H1 (cell line): ENCODE results near the gene TGFA. TPM values are rescaled to one million over a fixed set of nuclear protein-coding genes. Genes with fewer than 3 reads are reported as not detected.

ENCODE experiments used
- CTCF ChIA-PET: fragments of 300-600 bp; sonication (Branson Sonifier 250); formaldehyde crosslinking; loops from one replicate; lab custom pipeline; 2021; ENCODE audit not compliant: partially characterized antibody; lab: Charles Lee
- POLR2A ChIA-PET: fragments of 300-600 bp; sonication (Branson Sonifier 250); formaldehyde crosslinking; loops from one replicate; lab custom pipeline; 2021; ENCODE audit warnings: inconsistent platforms; ENCODE audit not compliant: partially characterized antibody; lab: Charles Lee
- DNase-seq, 2 experiments: peaks; one replicate each; pipeline versions ENCODE4 v3.0.0 to v3.0.0-alpha.2; 2010 to 2022; ENCODE audit warnings: low spot score in 2 of 2, low read depth in 1 of 2, mixed read lengths in 1 of 2
- FAIRE-seq: peaks from 2 replicates; lab custom pipeline; 2011; peaks lifted over from hg19 to GRCh38; lab: Jason Lieb, UNC
- H2AFZ ChIP-seq: 2 replicates; pipeline ENCODE4 v1.8.1; 2012; ENCODE audit warnings: low read length, inconsistent platforms
- H2AK5ac ChIP-seq: 2 replicates; pipeline ENCODE4 v1.6.1; 2013; ENCODE audit warnings: low read depth, low read length
- H2BK120ac ChIP-seq: replicated peaks from 2 replicates; pipeline ENCODE3; 2013; ENCODE audit warnings: low read depth, low read length, inconsistent platforms
- H2BK12ac ChIP-seq: 2 replicates; pipeline ENCODE4 v1.6.1; 2013; ENCODE audit warnings: low read depth, low read length
- H2BK15ac ChIP-seq: 2 replicates; pipeline ENCODE4 v1.6.1; 2013; ENCODE audit warnings: low read length
- H2BK20ac ChIP-seq: 2 replicates; pipeline ENCODE4 v1.6.1; 2013; ENCODE audit warnings: low read length
- H2BK5ac ChIP-seq: 2 replicates; pipeline ENCODE4 v1.6.1; 2013; ENCODE audit warnings: low read depth, low read length
- H3K14ac ChIP-seq: 2 replicates; pipeline ENCODE4 v1.6.1; 2013; ENCODE audit warnings: inconsistent platforms; ENCODE audit not compliant: insufficient read length
- H3K18ac ChIP-seq: 2 replicates; pipeline ENCODE4 v1.6.1; 2013; ENCODE audit warnings: low read length; ENCODE audit errors: extremely low read depth
- H3K23ac ChIP-seq: 2 replicates; pipeline ENCODE4 v1.6.1; 2013; ENCODE audit warnings: inconsistent platforms; ENCODE audit not compliant: insufficient read length
- H3K23me2 ChIP-seq: 2 replicates; pipeline ENCODE4 v1.6.1; 2013; ENCODE audit warnings: low read depth, low read length
- H3K27ac ChIP-seq: 2 replicates; pipeline ENCODE4 v1.6.1; 2011; ENCODE audit warnings: low read depth, low read length, inconsistent platforms
- H3K27me3 ChIP-seq, 4 experiments: replicated peaks in 1 of 4; 1 replicate in 1 of 4; 2 replicates in 3 of 4; pipeline versions ENCODE4 v1.6.1 to v1.8.1; 2011 to 2013; ENCODE audit warnings: low read length in 3 of 4, mild to moderate bottlenecking in 3 of 4, inconsistent platforms in 2 of 4, mixed read lengths in 2 of 4, moderate library complexity in 1 of 4; ENCODE audit not compliant: control insufficient read depth in 3 of 4, insufficient read depth in 3 of 4; ENCODE audit errors: extremely low read depth in 1 of 4
- H3K36me3 ChIP-seq, 4 experiments: 2 replicates each; pipeline versions ENCODE4 v1.6.1 to v1.8.1; 2011 to 2013; ENCODE audit warnings: mild to moderate bottlenecking in 4 of 4, low read length in 3 of 4, moderate library complexity in 2 of 4, control low read depth in 1 of 4, inconsistent platforms in 1 of 4; ENCODE audit not compliant: insufficient read depth in 4 of 4, control insufficient read depth in 2 of 4
- H3K4ac ChIP-seq: replicated peaks from 2 replicates; pipeline ENCODE3; 2013; ENCODE audit warnings: low read length, low read depth, mixed read lengths, inconsistent platforms; ENCODE audit not compliant: insufficient read length
- H3K4me1 ChIP-seq, 4 experiments: replicated peaks in 1 of 4; 1 replicate in 1 of 4; 2 replicates in 3 of 4; pipeline versions ENCODE4 v1.6.1 to v1.8.1; 2011 to 2013; ENCODE audit warnings: low read length in 3 of 4, inconsistent platforms in 2 of 4, mixed read lengths in 1 of 4; ENCODE audit not compliant: insufficient read depth in 4 of 4, control insufficient read depth in 3 of 4
- H3K4me2 ChIP-seq, 2 experiments: 2 replicates each; pipeline versions ENCODE4 v1.6.1 to v1.8.1; 2011 to 2013; ENCODE audit warnings: low read depth in 2 of 2, low read length in 2 of 2, control low read depth in 1 of 2, inconsistent platforms in 1 of 2, mild to moderate bottlenecking in 1 of 2; ENCODE audit not compliant: insufficient read depth in 1 of 2
- H3K4me3 ChIP-seq, 4 experiments: fragments of 200-600, 300-600 bp in 1 of 4; sonication (generic), shearing (Covaris generic), sonication (Bioruptor Twin) in 1 of 4; 2 replicates each; pipeline versions ENCODE4 v1.5.1 to v1.8.1; 2011 to 2016; ENCODE audit warnings: low read length in 4 of 4, low read depth in 3 of 4, control low read depth in 2 of 4, inconsistent platforms in 2 of 4, mild to moderate bottlenecking in 2 of 4, mixed read lengths in 1 of 4, moderate library complexity in 1 of 4; ENCODE audit not compliant: insufficient read depth in 2 of 4; ENCODE audit errors: extremely low read depth in 1 of 4
- H3K56ac ChIP-seq: replicated peaks from 2 replicates; pipeline ENCODE3; 2013; ENCODE audit warnings: low read depth, mild to moderate bottlenecking, mixed read lengths, low read length, inconsistent platforms; ENCODE audit not compliant: insufficient read length
- H3K79me1 ChIP-seq: 2 replicates; pipeline ENCODE4 v1.6.1; 2013; ENCODE audit warnings: low read depth, low read length, control low read depth
- H3K79me2 ChIP-seq, 2 experiments: 2 replicates each; pipeline versions ENCODE4 v1.6.1 to v1.8.1; 2012 to 2013; ENCODE audit warnings: low read length in 2 of 2, mild to moderate bottlenecking in 2 of 2, inconsistent platforms in 1 of 2; ENCODE audit not compliant: insufficient read depth in 2 of 2, control insufficient read depth in 1 of 2
- H3K9ac ChIP-seq, 4 experiments: replicated peaks in 1 of 4; 1 replicate in 1 of 4; 2 replicates in 3 of 4; pipeline versions ENCODE4 v1.6.1 to v1.8.1; 2011 to 2013; ENCODE audit warnings: low read depth in 3 of 4, low read length in 3 of 4, control low read depth in 2 of 4, mild to moderate bottlenecking in 2 of 4, moderate library complexity in 2 of 4, inconsistent platforms in 1 of 4; ENCODE audit errors: extremely low read depth in 1 of 4
- H3K9me3 ChIP-seq, 2 experiments: 2 replicates each; pipeline versions ENCODE4 v1.6.1 to v1.8.1; 2012 to 2013; ENCODE audit warnings: mild to moderate bottlenecking in 2 of 2, moderate library complexity in 2 of 2, control low read depth in 1 of 2, inconsistent platforms in 1 of 2, low read depth in 1 of 2, low read length in 1 of 2, mixed read lengths in 1 of 2; ENCODE audit not compliant: insufficient read depth in 2 of 2
- H4K20me1 ChIP-seq, 2 experiments: replicated peaks in 1 of 2; 2 replicates each; pipeline versions ENCODE3 to v1.8.1; 2011 to 2013; ENCODE audit warnings: inconsistent platforms in 2 of 2, low read length in 2 of 2, mild to moderate bottlenecking in 1 of 2; ENCODE audit not compliant: insufficient read depth in 2 of 2, control insufficient read depth in 1 of 2
- H4K5ac ChIP-seq: 2 replicates; pipeline ENCODE4 v1.6.1; 2013; ENCODE audit warnings: low read length, low read depth, mixed read lengths, inconsistent platforms; ENCODE audit not compliant: insufficient read length
- H4K8ac ChIP-seq: 2 replicates; pipeline ENCODE4 v1.8.0; 2013; ENCODE audit warnings: mild to moderate bottlenecking, moderate library complexity, low read length, inconsistent platforms; ENCODE audit not compliant: insufficient read depth; ENCODE audit errors: extremely low read depth
- H4K91ac ChIP-seq: replicated peaks from 2 replicates; pipeline ENCODE3; 2013; ENCODE audit warnings: low read length, mixed read lengths, inconsistent platforms; ENCODE audit not compliant: insufficient read length
- ATF3 ChIP-seq: IDR thresholded peaks from 2 replicates; pipeline ENCODE4 v1.6.1; 2011; ENCODE audit warnings: low read depth, mild to moderate bottlenecking, low read length; ENCODE audit not compliant: insufficient read depth
- KDM4A ChIP-seq: IDR thresholded peaks from one replicate; pipeline ENCODE4 v1.7.1; 2012; ENCODE audit warnings: low read depth, mild to moderate bottlenecking, moderate library complexity, low read length, inconsistent platforms; ENCODE audit not compliant: severe bottlenecking
- MAFK ChIP-seq: IDR thresholded peaks from 2 replicates; pipeline ENCODE4 v1.6.1; 2012; ENCODE audit warnings: low read depth, mild to moderate bottlenecking, improper control_type of control experiment, low read length
- MAX ChIP-seq: IDR thresholded peaks from 2 replicates; pipeline ENCODE4 v1.6.1; 2012; ENCODE audit warnings: inconsistent platforms
- POLR2A ChIP-seq, 2 experiments: IDR thresholded peaks; 1 replicate in 1 of 2; 2 replicates in 1 of 2; pipeline ENCODE4 v1.6.1; 2011; ENCODE audit warnings: low read depth in 2 of 2, low read length in 2 of 2, mild to moderate bottlenecking in 2 of 2; ENCODE audit errors: control extremely low read depth in 1 of 2
- POU5F1 ChIP-seq: IDR thresholded peaks from 2 replicates; pipeline ENCODE4 v1.6.1; 2011; ENCODE audit warnings: low read depth, mild to moderate bottlenecking, low read length, moderate library complexity
- RXRA ChIP-seq: IDR thresholded peaks from 2 replicates; pipeline ENCODE4 v1.6.1; 2011; ENCODE audit warnings: low read depth, mild to moderate bottlenecking, low read length, moderate library complexity; ENCODE audit not compliant: insufficient read depth
- SIX5 ChIP-seq: IDR thresholded peaks from 2 replicates; pipeline ENCODE4 v1.6.1; 2011; ENCODE audit warnings: mild to moderate bottlenecking, low read depth, low read length
- SRF ChIP-seq: IDR thresholded peaks from 2 replicates; pipeline ENCODE4 v1.6.1; 2011; ENCODE audit warnings: mild to moderate bottlenecking, low read depth, low read length, moderate library complexity
- polyA plus RNA-seq, 7 experiments: library from polyadenylated mRNA; depleted of rRNA in 3 of 7; stranded (reverse) in 5 of 7; unstranded in 2 of 7; fragments of >200 nt in 5 of 7; fragments of 200-250 nt in 2 of 7; gene quantifications; 1 replicate in 5 of 7; 2 replicates in 1 of 7; 4 replicates in 1 of 7; pipeline versions ENCODE4 v1.2.1 to v1.2.3, GENCODE V29; 2011 to 2013; ENCODE audit warnings: missing spikeins in 2 of 7, mixed read lengths in 2 of 7
- total RNA-seq: library from RNA; stranded (reverse); fragmentation: NEBNext Ultra II Directional; extraction: Animal tissue kit (Norgen Biotek cat#: 25700); gene quantifications from 2 replicates; pipeline ENCODE4 v1.2.1, GENCODE V29; 2021

TGFA gene
- total and polyA plus RNA-seq, 2 of the 8 experiments (the other 6 are each of a cell fraction or from before 2014, with no cell fraction given) = 1.8 to 3.7 TPM

- Histone ChIP-seq H2AFZ (no peak overlapping the region), H3K9me3 (no peaks in the 10 kb centered on the region), H2AK5ac (no peak overlapping the region), H4K91ac (no peak overlapping the region), H3K27ac (no peak overlapping the region), H4K8ac (no peak overlapping the region), H3K9ac (no peak overlapping the region), H2BK15ac (no peak overlapping the region), H3K23ac (no peak overlapping the region), H3K4me1 (no peaks in the 10 kb centered on the region), H3K4me2 (no peak overlapping the region), H3K36me3 (no peaks in the 10 kb centered on the region)
- POLR2A ChIA-PET = no interaction called here
- TF ChIP-seq KDM4A (no peak), ATF3 (no peak), POU5F1 (no peak), MAFK (no peak), POLR2A (IDR thresholded peaks at IDR 0.05; ENCODE audit: control extremely low read depth in 1 of 2, low read depth in 2 of 2, low read length in 2 of 2) (no peak), SIX5 (no peak), SRF (no peak), RXRA (no peak), MAX (no peak)
- TF ChIP-seq, all 59 proteins: peak for 0
- no peak overlapping the region for H2BK12ac ChIP-seq
- H3K4me3 ChIP-seq = no peak overlapping the region
- no peaks in the 10 kb centered on the region for H3K79me1 ChIP-seq
- H2BK120ac ChIP-seq = no peak overlapping the region
- H4K5ac ChIP-seq = no peak overlapping the region
- no peaks in the 10 kb centered on the region for H3K79me2 ChIP-seq
- H2BK5ac ChIP-seq = no peak overlapping the region
- no peaks in the 10 kb centered on the region for H3K23me2 ChIP-seq
- H3K27me3 ChIP-seq = no peaks in the 10 kb centered on the region
- no peak overlapping the region for H3K56ac ChIP-seq
- no peak overlapping the region for H3K14ac ChIP-seq
- H3K18ac ChIP-seq = no peak overlapping the region
- H4K20me1 ChIP-seq = no peaks in the 10 kb centered on the region
- FAIRE-seq (no peak), DNase-seq (no peak)
- H3K4ac ChIP-seq = no peak overlapping the region
- no peak overlapping the region for H2BK20ac ChIP-seq
- CTCF ChIA-PET = interaction anchor here (0.6 kb wide), 1 partner anchor 240 kb away, joined by 3 read pairs; no protein-coding TSS in a partner anchor
Measured at GRCh38 chr2:70561893-70562292, 8.3 kb upstream of the TGFA start.
